Measurements from ENCODE around the gene SLC6A11.

The SLC6A11 gene

GRCh38 chr3:10933805-10934481 is 117.9 kb downstream of the SLC6A11 start:
- no peak for DNase-seq

GRCh38 chr3:10935028-10935427 is 119.0 kb downstream of the SLC6A11 start:
- no peak for DNase-seq

DNA sequence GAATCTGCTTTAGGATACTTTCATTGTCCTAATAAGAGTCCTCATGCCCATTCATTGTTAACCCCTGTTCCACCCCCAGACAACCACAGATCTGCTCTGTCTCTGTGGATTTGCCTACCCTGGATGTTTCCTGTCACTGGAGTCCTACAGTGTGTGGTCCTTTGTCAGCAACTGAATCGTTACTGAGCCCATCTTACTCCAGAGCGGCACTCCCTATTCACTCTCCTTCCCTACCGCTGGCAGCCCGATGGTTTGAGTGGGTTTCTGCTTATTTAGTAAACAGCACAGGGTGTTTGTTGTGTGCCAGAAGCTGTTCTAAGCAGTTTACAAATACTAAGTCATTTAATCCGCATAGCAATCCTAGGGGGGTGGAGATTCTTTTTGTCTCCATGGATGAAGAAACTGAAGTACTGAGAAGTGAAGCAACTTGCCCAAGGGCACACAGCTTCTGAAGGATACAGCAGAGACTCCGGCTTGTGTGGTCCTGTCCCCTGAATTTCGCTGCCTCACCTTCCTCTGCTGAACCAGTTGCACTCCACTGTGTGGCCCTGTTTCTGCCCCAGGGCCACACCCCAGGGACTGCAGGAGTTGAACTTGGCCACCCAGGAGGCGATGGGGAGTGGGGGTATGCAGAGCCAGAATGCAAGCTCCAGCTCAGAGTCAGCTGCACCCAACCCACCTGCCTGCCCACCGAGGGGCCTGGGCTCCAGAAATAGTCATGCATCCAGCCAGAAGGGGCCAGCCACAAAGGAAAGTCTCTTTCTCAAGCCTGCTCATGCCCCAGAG is 120.0 kb downstream of the SLC6A11 start:
- no peak for DNase-seq

GRCh38 chr3:10936686-10937085 is 120.7 kb downstream of the SLC6A11 start:
- DNase-seq = no peak

GRCh38 chr3:10937141-10937825 is 121.3 kb downstream of the SLC6A11 start:
- DNase-seq = no peak

GRCh38 chr3:10939556-10939955 is 123.5 kb downstream of the SLC6A11 start:
- no peak for DNase-seq

GRCh38 chr3:10940106-10940505 is 124.1 kb downstream of the SLC6A11 start:
- DNase-seq = no peak

- peak; percentile 38 for DNase-seq
These were observed 125.9 kb downstream of the SLC6A11 start for GRCh38 chr3:10941972-10942371.

DNA sequence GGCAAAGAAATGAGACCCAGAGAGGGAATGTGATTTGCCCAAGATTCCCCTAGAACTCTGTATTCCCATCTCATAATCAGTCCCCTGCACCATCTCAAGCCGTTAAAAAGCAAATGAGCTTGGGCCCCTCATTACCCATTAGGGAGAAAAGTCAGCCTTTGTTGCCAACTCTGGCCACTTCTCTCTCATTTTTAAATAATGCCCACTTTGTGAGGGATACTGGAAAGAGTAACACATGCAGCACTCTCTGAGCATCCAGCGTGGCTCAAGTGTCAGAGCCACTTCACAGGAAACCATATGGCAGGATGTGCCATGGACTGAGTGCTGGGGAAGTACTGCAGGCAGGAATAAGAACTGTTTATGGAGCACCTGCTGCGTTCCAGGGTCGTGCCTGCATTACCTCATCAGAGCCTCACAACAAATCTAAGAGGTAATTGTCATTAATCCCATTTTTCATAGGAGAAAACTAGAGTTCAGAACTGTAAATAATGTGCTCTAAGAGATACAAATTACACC is 126.7 kb downstream of the SLC6A11 start:
- no peak for DNase-seq

DNA sequence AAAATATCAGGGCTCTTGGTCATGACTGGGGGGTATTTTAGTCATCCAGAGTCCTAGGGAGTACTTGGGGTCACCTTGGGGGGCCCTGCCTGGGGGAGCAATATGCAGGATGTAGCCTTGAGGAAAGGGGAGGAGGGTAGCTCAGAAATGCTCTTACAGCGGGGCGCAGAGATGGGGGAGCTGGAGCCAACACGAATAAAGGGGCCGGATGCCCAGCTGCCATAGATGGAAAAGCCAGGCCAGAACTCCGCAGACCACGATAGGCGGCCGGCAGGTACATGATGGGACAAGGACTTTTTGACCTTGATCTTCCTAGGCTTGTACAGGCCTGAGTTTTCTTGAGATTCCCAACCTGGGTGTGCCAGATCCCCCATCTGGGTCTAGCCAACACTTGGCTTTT is 128.8 kb downstream of the SLC6A11 start:
- no peak for DNase-seq

DNA sequence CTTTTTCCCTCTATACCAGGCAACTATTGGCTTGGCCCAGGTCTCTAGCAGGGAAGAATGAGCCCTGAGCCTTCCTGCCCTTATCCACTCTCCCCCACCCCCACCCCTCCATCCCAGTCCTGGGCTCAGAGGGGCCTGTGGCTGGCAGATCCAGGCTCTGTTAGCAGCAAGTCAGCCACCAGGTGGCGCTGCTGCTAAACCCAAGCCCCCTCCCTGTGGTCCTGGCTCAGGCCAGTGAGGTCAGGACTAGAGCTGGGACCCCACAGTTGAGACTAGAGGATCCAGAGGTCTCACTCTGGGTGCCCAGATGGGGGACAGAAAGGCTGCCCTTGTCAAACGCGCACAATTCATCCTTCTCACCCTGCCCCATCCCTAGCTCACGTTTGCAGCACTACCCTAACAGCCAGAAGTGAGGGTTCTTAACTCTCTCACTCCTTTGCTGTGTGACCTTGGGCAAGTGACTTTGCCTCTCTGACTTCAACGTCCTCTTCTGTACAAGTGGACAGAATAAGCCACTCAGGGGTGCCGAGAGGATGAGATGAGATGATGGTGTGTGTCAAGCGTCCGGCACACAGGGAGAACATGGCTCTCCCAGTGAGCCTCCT is 129.8 kb downstream of the SLC6A11 start:
- peak; percentile 75 for DNase-seq

DNA sequence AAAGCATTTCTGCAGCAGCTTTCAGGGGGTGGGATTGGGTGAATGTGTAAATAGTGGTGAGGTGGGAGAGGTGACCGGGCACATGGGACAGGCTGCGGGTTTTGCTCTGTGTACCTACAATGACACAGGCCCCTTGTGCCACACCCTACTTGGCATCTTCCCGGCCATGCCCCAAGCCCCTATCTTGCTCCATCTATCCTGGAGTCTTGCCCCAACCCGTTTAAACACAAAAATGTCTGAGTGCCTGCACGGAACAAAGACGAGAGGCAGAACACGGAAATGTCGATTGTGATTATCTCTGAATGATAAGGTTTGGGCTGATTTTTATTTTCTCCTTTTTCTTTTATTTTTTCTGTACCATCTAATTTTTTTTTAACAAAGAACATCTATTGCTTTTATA is 130.5 kb downstream of the SLC6A11 start:
- DNase-seq = no peak

DNA sequence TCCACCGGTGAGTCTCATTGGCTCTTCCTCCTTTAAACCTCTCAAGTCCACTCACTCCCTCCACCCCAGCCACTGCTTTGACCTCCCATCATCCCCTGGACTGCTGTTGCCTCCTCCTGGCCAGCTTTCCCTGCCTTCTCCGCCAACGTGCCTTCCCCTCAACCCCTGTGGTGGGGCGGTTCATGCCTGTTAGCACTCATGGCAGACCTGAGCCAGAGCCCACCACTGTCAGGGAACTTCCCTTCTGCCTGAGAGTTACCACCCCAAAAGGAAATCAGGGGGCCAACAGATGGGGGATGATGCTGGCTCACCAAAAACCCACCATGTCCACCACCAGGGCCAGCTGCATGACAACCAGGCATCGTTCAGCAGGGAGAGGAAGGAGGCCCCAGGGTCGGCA is 132.3 kb downstream of the SLC6A11 start:
- no peak for DNase-seq

- DNase-seq = peak; percentile 67
These were observed 133.2 kb downstream of the SLC6A11 start for GRCh38 chr3:10949197-10949596.

- DNase-seq = peak; percentile 52
These were observed 134.7 kb downstream of the SLC6A11 start for GRCh38 chr3:10950476-10951294.

DNA sequence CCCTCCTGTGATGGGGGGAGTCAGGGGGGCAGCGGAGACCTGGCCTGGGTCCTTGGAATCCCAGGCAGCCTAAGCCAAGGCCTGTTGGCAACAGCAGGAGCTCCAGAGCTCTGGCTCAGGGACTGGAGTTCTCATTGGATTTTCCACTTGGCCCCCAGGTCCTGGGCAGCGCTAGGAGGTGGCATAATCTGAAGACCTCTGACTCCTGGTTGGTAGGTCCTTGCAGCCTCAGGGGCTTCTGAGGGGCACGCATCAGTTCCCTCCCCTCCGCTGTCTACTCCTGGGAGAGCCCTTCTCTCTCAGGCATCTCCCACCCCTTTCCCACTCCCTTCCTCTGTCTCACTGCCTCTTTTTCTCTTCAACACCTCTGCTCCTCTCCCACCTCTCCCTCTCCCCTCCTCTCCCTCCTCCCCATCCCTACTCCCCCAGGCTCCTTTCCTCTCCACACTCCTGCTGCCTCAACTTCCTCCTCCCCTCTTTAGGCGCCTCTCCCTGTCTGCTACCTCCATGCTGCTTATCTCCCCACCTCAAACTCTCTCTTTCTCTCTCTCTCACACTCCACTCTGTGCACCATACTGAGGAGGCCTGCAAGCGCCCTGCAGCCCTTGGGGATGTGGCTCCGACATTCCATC is 135.4 kb downstream of the SLC6A11 start:
- DNase-seq = no peak

- no peak for DNase-seq
These were observed 136.5 kb downstream of the SLC6A11 start for GRCh38 chr3:10952525-10952924.

DNA sequence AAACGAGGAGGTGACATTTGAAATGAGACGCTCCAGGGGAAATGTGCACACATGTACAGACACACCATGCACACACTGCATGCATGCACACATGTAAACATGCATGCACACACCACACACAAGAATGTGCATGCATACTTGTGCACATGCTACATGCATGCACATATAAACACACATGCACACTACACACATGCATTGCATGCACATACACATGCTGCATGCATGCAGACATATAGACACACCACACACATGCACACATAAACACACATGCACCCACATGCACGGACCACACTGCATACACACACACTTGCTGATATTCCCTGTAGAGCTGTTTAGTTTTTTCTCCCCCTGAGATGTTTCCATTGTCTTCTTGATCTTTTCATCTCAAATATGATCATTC is 138.7 kb downstream of the SLC6A11 start:
- DNase-seq = no peak

DNA sequence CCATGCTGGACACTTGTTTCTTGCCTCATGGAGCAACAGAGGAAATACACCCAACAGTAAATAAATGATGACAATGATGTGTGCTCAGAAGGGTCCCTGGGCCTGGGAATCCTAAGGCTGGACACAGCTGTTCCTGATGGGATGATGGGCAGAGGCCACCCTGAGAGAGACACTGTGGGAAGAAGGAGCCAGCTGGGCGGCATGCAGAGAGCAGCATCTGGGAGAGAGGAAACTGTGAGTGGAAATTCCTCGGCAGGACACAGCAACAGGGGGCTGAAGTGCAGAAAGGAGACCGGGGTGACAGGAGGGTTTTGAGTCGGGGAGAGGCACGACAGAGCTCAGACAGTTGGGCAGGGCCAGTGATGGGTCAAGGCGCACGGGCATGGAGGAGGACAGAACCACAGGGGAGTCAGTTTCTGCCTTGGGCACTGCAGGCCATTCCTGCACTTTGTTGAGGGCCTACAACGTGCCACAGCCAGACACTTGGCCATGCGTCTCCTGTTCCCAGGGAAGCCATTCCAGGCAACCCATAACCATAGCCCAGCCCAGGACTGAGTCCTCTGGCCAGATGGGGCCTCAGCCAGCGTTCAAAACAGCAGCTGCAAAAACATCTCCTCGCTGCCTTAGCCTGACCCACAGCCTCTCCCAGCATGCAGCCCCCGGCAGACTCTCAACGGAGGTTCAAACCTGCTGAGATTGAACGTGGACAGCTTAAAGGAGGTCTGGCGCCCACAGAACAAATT is 139.9 kb downstream of the SLC6A11 start:
- DNase-seq = peak; percentile 31

DNA sequence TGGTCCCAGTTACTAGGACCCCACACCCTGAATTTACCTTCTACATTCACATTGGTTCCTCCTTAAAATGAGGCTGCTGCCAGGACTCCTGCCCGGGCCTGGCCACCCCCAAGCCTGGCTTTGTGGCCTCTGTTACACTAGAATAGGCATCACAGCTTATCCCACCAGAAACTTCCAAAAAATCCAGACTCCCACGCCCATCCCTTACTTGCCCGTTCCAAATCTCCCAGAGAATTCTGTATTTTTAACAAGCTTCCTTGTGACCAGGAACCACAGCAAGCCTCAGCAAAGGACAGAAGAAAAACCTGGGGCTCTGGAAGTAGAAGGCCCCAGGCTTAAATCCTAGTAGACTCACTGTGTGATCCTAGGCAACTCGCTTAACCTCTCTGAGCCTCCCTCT is 140.5 kb downstream of the SLC6A11 start:
- no peak for DNase-seq

DNA sequence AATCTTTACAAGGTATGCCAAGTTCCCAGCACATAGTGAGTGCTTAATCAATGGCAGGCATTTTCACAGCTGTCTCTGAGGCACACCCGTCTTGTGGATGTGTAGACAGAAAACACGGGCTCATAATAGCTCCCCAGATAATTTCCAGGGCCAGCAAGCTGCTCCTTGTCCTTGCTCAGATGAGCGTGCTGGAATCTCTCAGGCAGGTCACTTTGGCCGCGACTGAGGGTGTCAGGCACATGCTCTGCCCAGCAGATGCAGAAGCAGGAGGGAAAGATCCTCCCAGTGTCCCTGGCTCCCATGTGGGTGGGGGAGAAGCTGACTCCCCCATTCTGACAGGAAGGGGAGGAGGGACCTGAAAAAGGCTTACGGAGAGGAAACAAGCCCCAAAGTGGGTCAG is 141.0 kb downstream of the SLC6A11 start:
- no peak for DNase-seq

Measured in midbrain (tissue), 1 donor.